Measurements from ENCODE around the gene NPTX1. TPM values are rescaled to one million over a fixed set of nuclear protein-coding genes. Genes with fewer than 3 reads are reported as not detected.

Gene NPTX1
- total and polyA plus RNA-seq, 5 experiments from 2014 or later: not detected

- POLR2A ChIA-PET: interaction anchor here (0.6 kb wide), 1 partner anchor 17 kb away, joined by 4 read pairs; no protein-coding TSS in a partner anchor
- Mint-ChIP-seq H3K27me3 (peaks cover 0 to 23% (median 17%) of the 10 kb centered on the region in 5 donors), H3K9me3 (peaks cover 0 to 1% (median 0%) of the 10 kb centered on the region in 9 donors), H3K27ac (no peak overlapping the region), H3K36me3 (no peaks in the 10 kb centered on the region), H3K4me1 (peaks cover 6 to 13% (median 9%) of the 10 kb centered on the region in 4 donors), H3K4me3 (no peak overlapping the region)
- ATAC-seq: no peak
- DNase-seq: no peak
Observed at GRCh38 chr17:80499560-80499959, 23.2 kb upstream of the NPTX1 start.

- Mint-ChIP-seq H3K9me3 (peaks cover 0 to 1% (median 0%) of the 10 kb centered on the region in 9 donors), H3K4me1 (peaks cover 6 to 13% (median 9%) of the 10 kb centered on the region in 4 donors), H3K27me3 (peaks cover 0 to 25% (median 15%) of the 10 kb centered on the region in 5 donors), H3K27ac (no peak overlapping the region), H3K36me3 (no peaks in the 10 kb centered on the region), H3K4me3 (no peak overlapping the region)
- POLR2A ChIA-PET: no interaction called here
- ATAC-seq (no peak), DNase-seq (no peak)
Observed at GRCh38 chr17:80498920-80499410, 22.6 kb upstream of the NPTX1 start.

DNA sequence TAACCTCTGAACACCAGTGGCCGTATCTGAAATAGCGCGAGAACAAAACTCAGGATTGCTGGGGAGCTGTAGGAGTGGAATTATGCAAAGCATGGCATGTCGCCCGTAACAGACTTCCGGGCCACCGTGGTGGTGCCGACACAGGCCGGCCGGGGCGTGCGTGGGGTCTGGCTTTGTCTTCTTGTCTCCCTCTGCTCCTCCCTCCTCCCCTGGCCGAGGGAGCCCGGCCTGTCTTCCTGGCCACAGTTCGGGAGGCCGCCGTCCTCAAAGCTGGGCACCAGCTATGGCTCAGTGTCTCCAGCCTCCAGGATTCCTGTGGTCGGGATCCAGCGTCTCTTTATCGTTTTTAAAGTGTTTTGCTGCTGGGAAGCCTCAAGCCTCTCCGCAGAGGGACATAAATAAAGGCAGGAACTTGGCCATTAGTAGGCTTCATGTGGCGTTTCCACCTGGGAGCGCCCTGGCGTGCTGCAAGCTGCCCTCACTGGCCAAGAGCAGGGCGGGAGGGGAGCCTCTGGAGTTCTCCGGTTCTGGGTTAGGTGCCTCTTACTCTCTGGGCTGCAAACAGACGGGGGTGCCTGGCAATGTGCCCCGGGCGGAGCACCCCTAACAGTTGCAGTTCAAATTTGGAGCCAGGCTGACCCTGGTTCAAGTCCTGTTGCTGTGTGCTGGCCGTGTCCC is 22.0 kb upstream of the NPTX1 start:
- Mint-ChIP-seq H3K4me3 (no peak overlapping the region), H3K36me3 (no peaks in the 10 kb centered on the region), H3K4me1 (peaks cover 6 to 13% (median 9%) of the 10 kb centered on the region in 4 donors), H3K9me3 (peaks cover 0 to 1% (median 0%) of the 10 kb centered on the region in 9 donors), H3K27me3 (peaks cover 0 to 25% (median 9%) of the 10 kb centered on the region in 5 donors), H3K27ac (peak overlapping the region in 1 of 10 donors; percentile 3)
- DNase-seq (no peak), ATAC-seq (no peak)
- POLR2A ChIA-PET: no interaction called here

GRCh38 chr17:80497726-80498241 is 21.4 kb upstream of the NPTX1 start:
- DNase-seq: no peak
- H3K36me3 Mint-ChIP-seq: no peaks in the 10 kb centered on the region
- H3K27me3 Mint-ChIP-seq: peaks cover 0 to 30% (median 12%) of the 10 kb centered on the region in 5 donors
- no peak for ATAC-seq
- POLR2A ChIA-PET: no interaction called here
- H3K4me3 Mint-ChIP-seq: no peak overlapping the region
- H3K9me3 Mint-ChIP-seq: peaks cover 0 to 1% (median 0%) of the 10 kb centered on the region in 9 donors
- H3K4me1 Mint-ChIP-seq: peaks cover 6 to 13% (median 9%) of the 10 kb centered on the region in 4 donors
- H3K27ac Mint-ChIP-seq: peak overlapping the region in 2 of 10 donors; percentile 0 to 3

- Mint-ChIP-seq H3K27me3 (peaks cover 5 to 40% (median 16%) of the 10 kb centered on the region in 5 donors), H3K9me3 (no peaks in the 10 kb centered on the region), H3K27ac (no peak overlapping the region), H3K4me1 (peaks cover 6 to 13% (median 9%) of the 10 kb centered on the region in 4 donors), H3K4me3 (no peak overlapping the region), H3K36me3 (no peaks in the 10 kb centered on the region)
- ATAC-seq (no peak), DNase-seq (no peak)
- POLR2A ChIA-PET: no interaction called here
Observed at GRCh38 chr17:80494547-80494946, 18.1 kb upstream of the NPTX1 start.

DNA sequence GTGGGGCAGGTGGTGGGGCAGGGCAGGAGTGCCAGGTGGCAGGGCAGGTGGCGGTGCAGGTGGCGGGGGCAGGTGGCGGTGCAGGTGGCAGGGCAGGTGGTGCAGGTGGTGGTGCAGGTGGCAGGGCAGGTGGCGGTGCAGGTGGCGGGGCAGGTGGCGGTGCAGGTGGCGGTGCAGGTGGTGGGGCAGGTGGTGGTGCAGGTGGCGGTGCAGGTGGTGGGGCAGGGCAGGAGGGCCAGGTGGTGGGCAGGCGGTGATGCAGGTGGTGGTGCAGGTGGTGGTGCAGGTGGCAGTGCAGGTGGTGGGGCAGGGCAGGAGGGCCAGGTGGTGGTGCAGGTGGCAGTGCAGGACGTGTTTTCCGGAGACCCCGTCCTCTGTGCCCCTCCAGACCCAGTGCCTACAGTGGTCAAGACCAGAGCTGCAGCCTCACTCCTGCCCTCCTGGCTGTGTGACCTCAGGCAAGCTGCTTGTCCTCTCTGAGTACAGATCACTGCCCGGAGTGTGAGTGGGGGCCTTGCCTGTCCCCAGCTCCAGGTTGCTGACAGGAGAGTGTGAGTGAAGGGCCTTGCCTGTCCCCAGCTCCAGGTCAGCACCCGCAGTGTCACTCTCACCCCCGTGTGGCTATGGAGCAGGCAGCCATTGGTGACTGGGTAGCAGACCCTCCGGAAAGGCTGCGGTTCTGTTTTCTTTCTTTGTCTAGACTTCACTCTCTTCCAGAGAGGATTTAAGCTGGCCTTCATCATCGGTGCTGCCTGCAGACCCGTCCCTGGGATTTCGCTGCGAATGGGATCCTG is 16.1 kb upstream of the NPTX1 start:
- POLR2A ChIA-PET: no interaction called here
- Mint-ChIP-seq H3K36me3 (no peaks in the 10 kb centered on the region), H3K9me3 (no peaks in the 10 kb centered on the region), H3K27me3 (peaks cover 3 to 37% (median 13%) of the 10 kb centered on the region in 5 donors), H3K4me3 (no peak overlapping the region), H3K27ac (no peak overlapping the region), H3K4me1 (peaks cover 2 to 7% (median 5%) of the 10 kb centered on the region in 4 donors)
- no peak for ATAC-seq
- DNase-seq: no peak

DNA sequence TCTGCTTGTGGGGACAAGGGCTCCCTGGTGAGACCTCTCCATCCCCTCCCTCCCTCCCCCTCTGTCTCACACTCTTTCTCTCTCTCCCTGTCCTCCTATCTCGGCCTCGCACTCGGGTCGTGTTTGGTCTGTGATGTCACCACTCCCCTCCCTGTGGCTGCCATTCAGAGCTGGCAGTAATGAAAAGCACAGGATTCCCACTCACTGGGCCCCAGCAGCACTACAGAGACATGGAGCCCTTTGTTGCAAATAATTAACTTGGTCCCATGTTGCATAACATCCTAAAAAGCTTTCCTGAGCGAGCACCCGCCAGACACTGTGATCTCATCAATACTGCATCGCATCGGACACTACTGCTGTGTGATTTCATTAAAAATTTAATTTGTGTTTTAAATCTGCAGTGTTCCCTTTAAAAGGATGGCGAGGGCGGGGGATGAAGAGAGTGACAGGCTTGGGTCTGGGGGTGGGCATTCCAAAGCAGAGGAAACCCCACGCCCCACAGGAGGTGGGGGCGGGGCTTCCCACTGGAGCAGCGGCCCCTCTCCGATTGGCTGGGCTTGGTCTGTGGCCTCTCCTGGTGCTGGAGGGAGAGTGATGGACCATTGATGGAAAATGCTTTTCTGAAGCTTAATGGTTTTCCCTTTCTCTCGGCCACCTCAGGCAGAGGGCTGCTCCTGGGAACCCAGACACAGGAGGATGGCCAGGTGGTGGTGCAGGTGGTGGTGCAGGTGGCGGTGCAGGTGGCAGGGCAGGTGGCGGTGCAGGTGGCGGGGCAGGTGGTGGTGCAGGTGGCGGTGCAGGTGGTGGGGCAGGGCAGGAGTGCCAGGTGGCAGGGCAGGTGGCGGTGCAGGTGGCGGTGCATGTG is 15.3 kb upstream of the NPTX1 start:
- Mint-ChIP-seq H3K27ac (peak overlapping the region in 1 of 10 donors; percentile 44), H3K9me3 (no peaks in the 10 kb centered on the region), H3K4me3 (no peak overlapping the region), H3K36me3 (no peaks in the 10 kb centered on the region), H3K4me1 (no peaks in the 10 kb centered on the region), H3K27me3 (peaks cover 4 to 45% (median 19%) of the 10 kb centered on the region in 5 donors)
- DNase-seq: no peak
- ATAC-seq: no peak
- POLR2A ChIA-PET: interaction anchor here (0.8 kb wide), 1 partner anchor 8 kb away, joined by 3 read pairs; no protein-coding TSS in a partner anchor

GRCh38 chr17:80487511-80487910 is 11.1 kb upstream of the NPTX1 start:
- no peak for DNase-seq
- no peaks in the 10 kb centered on the region for H3K9me3 Mint-ChIP-seq
- H3K36me3 Mint-ChIP-seq: no peaks in the 10 kb centered on the region
- no peak overlapping the region for H3K4me3 Mint-ChIP-seq
- H3K27ac Mint-ChIP-seq: no peak overlapping the region
- H3K27me3 Mint-ChIP-seq: peaks cover 12 to 44% (median 28%) of the 10 kb centered on the region in 5 donors
- POLR2A ChIA-PET: no interaction called here
- ATAC-seq: no peak
- H3K4me1 Mint-ChIP-seq: peaks cover 0 to 4% (median 0%) of the 10 kb centered on the region in 4 donors

- ATAC-seq (no peak), DNase-seq (no peak)
- Mint-ChIP-seq H3K4me1 (peaks cover 0 to 4% (median 0%) of the 10 kb centered on the region in 4 donors), H3K27me3 (peaks cover 16 to 50% (median 33%) of the 10 kb centered on the region in 5 donors), H3K4me3 (no peak overlapping the region), H3K36me3 (no peaks in the 10 kb centered on the region), H3K9me3 (no peaks in the 10 kb centered on the region), H3K27ac (no peak overlapping the region)
- POLR2A ChIA-PET: no interaction called here
Observed at GRCh38 chr17:80486692-80487091, 10.3 kb upstream of the NPTX1 start.

GRCh38 chr17:80485846-80486245 is 9.4 kb upstream of the NPTX1 start:
- peaks cover 18 to 51% (median 40%) of the 10 kb centered on the region in 5 donors for H3K27me3 Mint-ChIP-seq

GRCh38 chr17:80482555-80483308 is 6.3 kb upstream of the NPTX1 start:
- ATAC-seq (no peak), DNase-seq (no peak)
- H3K9me3 Mint-ChIP-seq: no peaks in the 10 kb centered on the region
- no peaks in the 10 kb centered on the region for H3K36me3 Mint-ChIP-seq
- POLR2A ChIA-PET: no interaction called here
- H3K27ac Mint-ChIP-seq: peak overlapping the region in 2 of 10 donors; percentile 51 to 57
- peaks cover 29 to 62% (median 50%) of the 10 kb centered on the region in 5 donors for H3K27me3 Mint-ChIP-seq
- no peak overlapping the region for H3K4me3 Mint-ChIP-seq
- peaks cover 2 to 13% (median 8%) of the 10 kb centered on the region in 4 donors for H3K4me1 Mint-ChIP-seq

More at GRCh38 chr17:80485846-80486245, 9.4 kb upstream of the NPTX1 start:
- Mint-ChIP-seq H3K9me3 (no peaks in the 10 kb centered on the region), H3K4me1 (peaks cover 0 to 4% (median 0%) of the 10 kb centered on the region in 4 donors), H3K4me3 (no peak overlapping the region), H3K36me3 (no peaks in the 10 kb centered on the region), H3K27ac (peak overlapping the region in 1 of 10 donors; percentile 63)
- POLR2A ChIA-PET: no interaction called here
- ATAC-seq (no peak), DNase-seq (no peak)

GRCh38 chr17:80482058-80482318 is 5.6 kb upstream of the NPTX1 start:
- H3K4me3 Mint-ChIP-seq: no peak overlapping the region
- POLR2A ChIA-PET: no interaction called here
- H3K4me1 Mint-ChIP-seq: peaks cover 2 to 13% (median 8%) of the 10 kb centered on the region in 4 donors
- no peaks in the 10 kb centered on the region for H3K36me3 Mint-ChIP-seq
- no peak overlapping the region for H3K27ac Mint-ChIP-seq
- ATAC-seq (no peak), DNase-seq (no peak)
- peaks cover 27 to 59% (median 46%) of the 10 kb centered on the region in 5 donors for H3K27me3 Mint-ChIP-seq
- no peaks in the 10 kb centered on the region for H3K9me3 Mint-ChIP-seq
